Loucy (cell line): ENCODE measurements around the gene PDE5A.

ENCODE experiments used
- H2AFZ ChIP-seq: fragments of 200-600 bp; sonication (generic); 2 replicates; pipeline ENCODE4 v1.6.0; 2016; ENCODE audit warnings: antibody characterized with exemption, mild to moderate bottlenecking, low read length, moderate library complexity
- H3F3A ChIP-seq: fragments of 200-600 bp; 2 replicates; pipeline ENCODE4 v1.6.0; 2016; ENCODE audit warnings: antibody characterized with exemption, low read depth, mild to moderate bottlenecking
- H3K27me3 ChIP-seq: fragments of 200-600 bp; sonication (generic); 2 replicates; pipeline ENCODE4 v1.6.1; 2014; ENCODE audit warnings: low read length, mild to moderate bottlenecking; ENCODE audit not compliant: insufficient read depth, poor library complexity, severe bottlenecking
- H3K36me3 ChIP-seq: fragments of 200-600 bp; sonication (generic); 2 replicates; pipeline ENCODE4 v1.6.1; 2016; ENCODE audit warnings: low read length; ENCODE audit not compliant: insufficient read depth
- H3K4me1 ChIP-seq: fragments of 200-600 bp; sonication (generic); 2 replicates; pipeline ENCODE4 v1.5.1; 2014; ENCODE audit warnings: low read length, mild to moderate bottlenecking; ENCODE audit not compliant: insufficient read depth, poor library complexity, severe bottlenecking
- H3K4me2 ChIP-seq: fragments of 200-600 bp; sonication (generic); 2 replicates; pipeline ENCODE4 v1.6.0; 2014; ENCODE audit warnings: antibody characterized with exemption, low read length, low read depth, mild to moderate bottlenecking; ENCODE audit not compliant: poor library complexity, severe bottlenecking
- H3K4me3 ChIP-seq: fragments of 200-600 bp; sonication (generic); 2 replicates; pipeline ENCODE4 v1.5.1; 2014; ENCODE audit warnings: low read length, mild to moderate bottlenecking, mixed read lengths; ENCODE audit not compliant: poor library complexity, severe bottlenecking
- H3K79me2 ChIP-seq: fragments of 200-600 bp; sonication (generic); 2 replicates; pipeline ENCODE4 v1.6.1; 2014; ENCODE audit warnings: low read length; ENCODE audit not compliant: insufficient read depth
- H3K9ac ChIP-seq: fragments of 200-600 bp; sonication (generic); 2 replicates; pipeline ENCODE4 v1.6.0; 2014; ENCODE audit warnings: mild to moderate bottlenecking, low read depth, low read length, moderate library complexity; ENCODE audit not compliant: poor library complexity, severe bottlenecking
- H3K9me2 ChIP-seq: fragments of 200-600 bp; sonication (generic); replicated peaks from 2 replicates; pipeline ENCODE4 v1.6.1; 2016; ENCODE audit warnings: low read depth, low read length, mixed read lengths
- H3K9me3 ChIP-seq: fragments of 200-600 bp; sonication (generic); 2 replicates; pipeline ENCODE4 v1.6.1; 2014; ENCODE audit warnings: mild to moderate bottlenecking, antibody characterized with exemption, low read length, low read depth; ENCODE audit not compliant: insufficient read depth
- H4K20me1 ChIP-seq: fragments of 200-600 bp; sonication (generic); 2 replicates; pipeline ENCODE4 v1.6.0; 2014; ENCODE audit warnings: antibody characterized with exemption, low read length, mild to moderate bottlenecking; ENCODE audit not compliant: insufficient read depth, poor library complexity, severe bottlenecking
- CTCF ChIP-seq: fragments of 200-600 bp; sonication (generic); conservative IDR thresholded peaks from 2 replicates; pipeline ENCODE4 v1.5.1; 2014; ENCODE audit warnings: mild to moderate bottlenecking, antibody characterized with exemption, low read length
- EZH2phosphoT487 ChIP-seq: fragments of 200-600 bp; IDR thresholded peaks from 2 replicates; pipeline ENCODE4 v1.6.1; 2018; ENCODE audit warnings: antibody characterized with exemption, mild to moderate bottlenecking, moderate library complexity, borderline replicate concordance

PDE5A gene

DNA sequence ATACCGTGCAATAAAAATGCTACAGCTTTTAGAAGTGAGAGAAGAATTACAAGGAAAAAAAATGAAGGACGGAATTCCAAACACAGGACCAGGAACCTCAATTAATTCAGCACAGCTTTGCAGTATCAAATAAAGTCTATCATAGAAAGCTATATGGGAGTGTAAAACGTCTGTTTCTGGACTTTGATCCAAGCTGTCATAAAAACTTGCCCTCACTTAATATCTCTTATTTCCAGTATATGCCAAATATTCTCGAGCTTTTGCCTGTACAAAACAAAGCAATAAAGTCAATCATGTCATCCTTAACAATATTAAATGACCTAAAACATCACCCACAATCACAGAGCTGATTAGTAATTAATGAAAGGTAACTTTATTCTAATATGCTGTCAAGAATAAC, 4.2 kb downstream of the PDE5A start:
- H3K79me2 ChIP-seq: no peaks in the 10 kb centered on the region
- H3K4me1 ChIP-seq: no peaks in the 10 kb centered on the region
- H3K4me2 ChIP-seq: no peak overlapping the region
- no peaks in the 10 kb centered on the region for H3K27me3 ChIP-seq
- H3K9me2 ChIP-seq: no peaks in the 10 kb centered on the region
- no peaks in the 10 kb centered on the region for H3K36me3 ChIP-seq
- no peak overlapping the region for H3K9ac ChIP-seq
- TF ChIP-seq EZH2phosphoT487: no peak
- no peak for TF ChIP-seq CTCF
- H2AFZ ChIP-seq: no peak overlapping the region
- no peaks in the 10 kb centered on the region for H3K9me3 ChIP-seq
- H3K4me3 ChIP-seq: no peak overlapping the region
- H3F3A ChIP-seq: no peaks in the 10 kb centered on the region
- no peaks in the 10 kb centered on the region for H4K20me1 ChIP-seq

GRCh38 chr4:119623025-119623424, 5.6 kb downstream of the PDE5A start:
- no peak overlapping the region for H3K4me2 ChIP-seq

DNA sequence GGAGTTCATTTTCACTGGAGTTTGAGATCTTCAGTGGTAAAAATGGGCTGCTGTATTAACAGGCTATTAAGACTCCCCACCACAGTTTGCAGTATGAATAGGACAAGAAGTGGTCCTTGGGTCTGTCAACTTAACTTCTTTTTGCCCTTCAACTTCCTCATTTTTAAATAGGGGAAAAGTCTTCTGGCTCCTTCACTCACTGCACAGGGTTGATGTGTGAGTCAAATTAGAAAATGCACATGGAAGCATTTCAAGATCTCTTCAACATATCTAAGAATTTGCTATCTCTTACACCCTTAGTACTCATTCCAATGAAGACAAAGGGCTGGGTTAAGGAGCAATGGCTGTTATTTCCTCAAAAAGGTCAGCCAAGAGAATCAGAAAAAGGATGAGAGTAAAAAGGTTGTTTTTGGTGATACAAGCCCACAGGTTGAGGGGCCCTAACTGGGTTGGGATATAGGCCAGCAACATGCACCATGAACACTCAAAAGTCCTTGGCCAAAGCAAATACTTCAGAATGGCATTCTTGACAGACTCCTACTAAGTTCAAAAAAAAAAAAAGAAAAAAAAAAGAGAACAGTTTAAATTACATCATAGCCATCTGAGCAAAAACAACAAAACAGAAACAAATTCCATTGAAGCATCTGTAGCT, 13.4 kb downstream of the PDE5A start:
- H3K9me2 ChIP-seq: no peaks in the 10 kb centered on the region
- H3K36me3 ChIP-seq: no peaks in the 10 kb centered on the region
- no peak overlapping the region for H2AFZ ChIP-seq
- H3K79me2 ChIP-seq: no peaks in the 10 kb centered on the region
- no peaks in the 10 kb centered on the region for H3K27me3 ChIP-seq
- H4K20me1 ChIP-seq: no peaks in the 10 kb centered on the region
- no peak for TF ChIP-seq EZH2phosphoT487
- TF ChIP-seq CTCF: no peak
- H3K9ac ChIP-seq: no peak overlapping the region
- H3K9me3 ChIP-seq: no peaks in the 10 kb centered on the region
- H3K4me3 ChIP-seq: no peak overlapping the region
- H3K4me1 ChIP-seq: no peaks in the 10 kb centered on the region
- no peaks in the 10 kb centered on the region for H3F3A ChIP-seq
- no peak overlapping the region for H3K4me2 ChIP-seq

More at GRCh38 chr4:119623025-119623424, 5.6 kb downstream of the PDE5A start:
- TF ChIP-seq EZH2phosphoT487: no peak
- TF ChIP-seq CTCF: no peak
- Histone ChIP-seq H3K4me1 (no peaks in the 10 kb centered on the region), H3K36me3 (no peaks in the 10 kb centered on the region), H3K4me3 (no peak overlapping the region), H3K9me3 (no peaks in the 10 kb centered on the region), H4K20me1 (no peaks in the 10 kb centered on the region), H2AFZ (no peak overlapping the region), H3K9ac (no peak overlapping the region), H3F3A (no peaks in the 10 kb centered on the region), H3K27me3 (no peaks in the 10 kb centered on the region), H3K9me2 (no peaks in the 10 kb centered on the region), H3K79me2 (no peaks in the 10 kb centered on the region)
